Activated CD4-positive, CD25-positive, alpha-beta regulatory T cell (primary cell): Measurements from ENCODE around the gene TTBK1.
"Not testable (repeated sequence)": the region's sequence is repeated elsewhere in the genome, so short reads cannot be mapped to it uniquely, and the experiment has no call there.

Source experiments
- DNase-seq, 4 experiments: peaks; one replicate each; lab custom pipeline; 2025; lab: John Stamatoyannopoulos, UW

Gene TTBK1

GRCh38 chr6:43287717-43288679 is 44.7 kb downstream of the TTBK1 start:
- no peak for DNase-seq

DNA sequence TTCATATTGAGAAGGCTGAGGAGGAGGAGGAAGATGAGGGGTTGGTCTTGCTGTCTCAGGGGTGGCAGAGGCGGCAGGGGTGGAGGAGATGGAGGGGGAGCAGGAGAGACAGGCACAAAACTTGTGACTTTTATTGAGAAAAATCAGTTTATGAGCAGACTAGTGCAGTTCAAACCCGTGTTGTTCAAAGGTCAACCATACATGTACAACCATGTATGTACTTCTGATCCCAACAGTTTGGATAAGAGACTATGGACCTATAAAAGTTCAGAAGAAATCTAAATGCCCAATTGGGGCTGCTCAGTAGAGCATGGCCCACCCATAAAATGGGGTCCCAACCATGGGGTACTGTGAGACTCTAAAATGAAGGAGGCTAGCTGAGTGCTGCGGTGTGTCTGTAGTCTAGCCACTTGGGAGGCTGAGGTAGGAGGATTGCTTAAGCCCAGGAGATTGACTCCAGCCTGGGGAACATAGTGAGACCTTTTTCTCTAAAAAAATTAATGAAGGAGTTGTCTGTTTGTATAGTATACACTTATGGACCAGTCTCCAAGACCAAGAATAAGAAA is 47.1 kb downstream of the TTBK1 start:
- no peak for DNase-seq

GRCh38 chr6:43290905-43291355 is 47.6 kb downstream of the TTBK1 start:
- DNase-seq = no peak

- DNase-seq = no peak
Observed at GRCh38 chr6:43291708-43292107, 48.4 kb downstream of the TTBK1 start.

GRCh38 chr6:43292341-43292740 is 49.1 kb downstream of the TTBK1 start:
- DNase-seq = no peak

DNA sequence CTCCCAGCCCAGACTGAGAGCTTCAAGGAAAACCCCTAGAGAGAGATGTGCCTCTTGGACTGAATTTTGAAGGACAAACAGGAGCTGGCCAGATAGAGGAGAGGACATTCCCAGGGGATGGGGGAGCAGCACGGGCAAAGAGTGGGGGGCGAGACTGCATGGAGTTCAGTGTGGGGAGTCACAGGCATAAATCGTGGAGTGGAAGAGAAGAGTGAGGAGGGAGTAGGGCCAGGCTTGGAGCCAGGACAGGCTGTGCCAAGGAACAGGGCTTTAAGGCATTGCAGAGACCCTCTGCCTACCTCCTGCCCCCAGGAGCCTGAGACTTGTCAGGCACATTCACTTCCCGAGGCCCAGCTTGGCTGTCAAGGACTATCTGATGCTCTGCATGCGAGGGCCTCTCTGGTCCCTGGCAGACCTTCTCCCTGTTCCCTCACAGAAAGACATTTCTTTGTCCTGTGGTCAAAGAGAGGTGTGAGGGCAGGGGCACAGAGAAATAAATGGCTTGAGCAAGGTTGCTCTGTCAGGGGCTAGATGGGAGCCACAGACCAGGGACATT is 49.6 kb downstream of the TTBK1 start:
- DNase-seq = no peak

DNA sequence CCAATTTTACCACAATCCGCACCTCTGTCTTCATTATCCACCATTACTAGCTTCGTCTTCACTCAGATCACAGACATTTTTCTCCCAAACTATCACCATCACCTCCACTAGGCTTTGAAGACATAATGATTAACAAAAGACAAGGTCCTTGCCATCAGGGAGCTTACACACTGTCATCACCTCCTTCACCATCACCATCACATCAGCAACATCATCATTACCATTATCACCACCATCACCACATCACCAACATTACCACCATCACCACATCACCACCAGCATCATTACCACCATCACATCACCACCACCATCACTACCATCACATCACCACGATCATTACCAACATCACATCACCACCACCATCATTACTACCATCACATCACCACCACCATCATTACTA is 50.4 kb downstream of the TTBK1 start:
- no peak for DNase-seq

GRCh38 chr6:43294536-43294935 is 51.3 kb downstream of the TTBK1 start:
- no peak for DNase-seq

GRCh38 chr6:43295456-43295855 is 52.2 kb downstream of the TTBK1 start:
- no peak for DNase-seq

DNA sequence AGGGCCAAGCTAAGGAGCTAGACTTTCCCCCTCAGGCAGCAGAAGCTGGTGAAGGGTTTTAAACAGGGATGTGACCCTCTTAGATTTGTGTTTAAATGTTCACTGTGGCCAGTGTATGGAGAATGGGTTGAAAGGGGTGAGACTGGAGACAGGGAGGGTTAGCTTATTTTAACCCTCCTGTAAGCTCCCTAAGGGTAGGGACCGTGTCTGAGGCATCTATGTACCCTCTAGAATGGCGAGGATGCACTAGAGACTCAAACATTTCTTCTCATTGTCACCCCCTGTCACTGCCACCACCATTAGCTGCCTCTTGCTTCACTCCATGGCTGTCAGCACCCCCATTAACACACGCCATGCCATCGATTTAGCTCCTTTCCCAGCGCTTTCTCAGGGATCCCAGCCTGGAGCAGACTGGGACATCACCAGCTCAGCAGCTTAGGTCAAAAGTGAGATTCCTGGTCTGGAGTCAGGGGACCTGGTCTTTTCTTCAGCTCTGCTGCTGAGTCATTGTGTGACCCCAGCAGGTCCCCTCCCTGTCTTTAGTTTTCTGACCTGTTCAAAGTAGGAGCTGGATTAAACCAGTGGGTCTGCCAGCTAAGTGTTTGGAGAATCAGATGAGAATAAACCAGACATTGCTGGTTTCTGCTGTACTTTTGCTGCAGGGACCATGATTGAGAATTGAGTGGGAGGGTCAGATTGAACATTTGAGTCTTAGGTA is 53.7 kb downstream of the TTBK1 start:
- DNase-seq = no peak

DNA sequence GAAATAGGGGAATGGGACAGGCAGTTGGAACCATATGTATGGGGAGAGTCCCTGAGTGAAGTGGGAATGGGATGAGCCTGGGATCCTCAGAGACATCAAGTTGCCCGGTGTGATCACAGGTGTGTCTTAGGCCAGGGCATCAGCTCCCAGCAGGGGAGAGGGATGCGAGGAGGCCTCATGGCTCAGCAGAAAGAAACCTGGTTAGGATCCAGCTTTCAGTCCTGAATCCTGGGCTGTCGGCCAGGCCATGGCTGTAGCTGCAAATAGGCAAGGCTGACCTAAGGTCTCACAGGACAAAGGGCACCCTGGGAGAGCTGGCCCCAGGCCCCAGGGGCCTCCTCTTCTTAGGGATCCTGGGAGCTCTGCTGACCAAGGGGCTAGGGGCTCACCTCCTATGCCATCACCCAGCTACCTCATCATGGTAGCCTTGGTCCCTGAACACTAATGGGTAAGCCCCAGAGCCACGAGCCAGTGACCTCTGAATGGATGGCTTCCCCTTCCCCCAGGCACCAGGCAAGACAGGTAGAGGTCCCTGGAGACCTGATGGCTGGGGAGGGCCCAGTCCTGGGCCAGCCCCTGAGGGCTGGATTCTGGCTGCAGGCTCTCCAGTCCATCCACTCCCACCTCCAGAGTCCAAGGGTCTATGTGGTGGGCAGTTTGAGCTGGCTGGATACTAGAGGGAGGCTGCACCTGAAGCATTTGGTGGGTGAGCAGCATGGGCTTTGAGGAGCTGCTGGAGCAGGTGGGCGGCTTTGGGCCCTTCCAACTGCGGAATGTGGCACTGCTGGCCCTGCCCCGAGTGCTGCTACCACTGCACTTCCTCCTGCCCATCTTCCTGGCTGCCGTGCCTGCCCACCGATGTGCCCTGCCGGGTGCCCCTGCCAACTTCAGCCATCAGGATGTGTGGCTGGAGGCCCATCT is 54.6 kb downstream of the TTBK1 start, which contains the start of gene SLC22A7:
TSS of gene SLC22A7 (plus strand) at position 617 of the 921 bp plus-strand sequence. CDS start at position 716, 99 bp downstream.
- DNase-seq = no peak

GRCh38 chr6:43298565-43299337 is 55.5 kb downstream of the TTBK1 start:
- no peak for DNase-seq

DNA sequence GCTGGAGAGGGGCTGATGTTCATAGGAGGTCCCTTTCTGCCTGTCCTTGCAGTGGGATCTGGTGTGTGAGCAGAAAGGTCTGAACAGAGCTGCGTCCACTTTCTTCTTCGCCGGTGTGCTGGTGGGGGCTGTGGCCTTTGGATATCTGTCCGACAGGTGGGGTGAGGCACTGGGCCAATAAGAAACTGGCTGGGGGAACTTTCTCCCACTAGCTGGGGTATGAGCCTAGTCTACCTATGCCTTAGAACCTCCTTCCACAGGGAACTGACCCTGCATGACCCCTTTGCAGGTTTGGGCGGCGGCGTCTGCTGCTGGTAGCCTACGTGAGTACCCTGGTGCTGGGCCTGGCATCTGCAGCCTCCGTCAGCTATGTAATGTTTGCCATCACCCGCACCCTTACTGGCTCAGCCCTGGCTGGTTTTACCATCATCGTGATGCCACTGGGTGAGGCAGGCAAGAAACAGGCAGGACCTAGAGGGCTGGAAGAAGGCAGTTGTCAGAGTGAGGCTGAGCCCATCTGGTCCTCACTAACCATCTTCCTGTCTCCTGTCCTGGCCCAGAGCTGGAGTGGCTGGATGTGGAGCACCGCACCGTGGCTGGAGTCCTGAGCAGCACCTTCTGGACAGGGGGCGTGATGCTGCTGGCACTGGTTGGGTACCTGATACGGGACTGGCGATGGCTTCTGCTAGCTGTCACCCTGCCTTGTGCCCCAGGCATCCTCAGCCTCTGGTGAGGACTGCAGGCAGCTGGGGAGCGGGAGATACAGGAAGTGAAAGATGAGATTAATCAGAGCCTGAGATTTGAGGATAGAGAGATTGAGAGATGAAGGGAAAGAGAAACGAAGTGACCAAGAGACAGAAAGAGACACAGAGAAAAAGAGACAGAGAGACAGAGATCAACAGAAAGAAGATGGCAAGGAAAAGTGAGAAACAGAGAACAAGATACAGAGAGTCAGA is 56.3 kb downstream of the TTBK1 start:
- DNase-seq = no peak

DNA sequence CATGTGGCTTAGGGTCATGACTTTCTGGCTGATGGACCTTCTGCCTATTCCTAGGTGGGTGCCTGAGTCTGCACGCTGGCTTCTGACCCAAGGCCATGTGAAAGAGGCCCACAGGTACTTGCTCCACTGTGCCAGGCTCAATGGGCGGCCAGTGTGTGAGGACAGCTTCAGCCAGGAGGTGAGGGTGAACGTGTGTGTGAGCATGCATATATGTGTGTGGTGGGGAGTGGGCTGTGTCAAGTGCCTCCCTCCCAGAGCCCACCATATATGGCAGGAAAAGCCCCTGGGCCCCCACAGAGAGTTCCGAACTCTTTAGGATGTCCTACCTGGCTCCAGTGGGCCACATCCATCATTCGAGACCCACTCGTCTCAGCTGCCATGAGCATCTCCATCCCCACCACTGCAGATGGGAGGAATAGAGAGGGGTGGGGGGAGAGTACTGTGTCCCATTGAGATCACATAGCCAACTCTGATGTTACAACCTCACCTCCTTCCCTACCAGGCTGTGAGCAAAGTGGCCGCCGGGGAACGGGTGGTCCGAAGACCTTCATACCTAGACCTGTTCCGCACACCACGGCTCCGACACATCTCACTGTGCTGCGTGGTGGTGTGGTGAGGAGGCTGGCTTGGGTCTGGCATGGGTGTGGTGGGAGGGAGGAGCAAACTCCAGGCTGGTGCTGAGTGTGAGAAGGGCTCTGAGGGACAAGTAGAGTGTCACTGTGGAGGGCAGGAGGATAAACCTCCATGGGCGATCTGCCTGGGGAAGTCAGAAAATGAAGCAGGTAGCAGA is 58.0 kb downstream of the TTBK1 start:
- DNase-seq = no peak

- DNase-seq = no peak
Observed at GRCh38 chr6:43302126-43302525, 58.8 kb downstream of the TTBK1 start.

GRCh38 chr6:43303006-43303405 is 59.7 kb downstream of the TTBK1 start:
- DNase-seq = not testable (repeated sequence)

DNA sequence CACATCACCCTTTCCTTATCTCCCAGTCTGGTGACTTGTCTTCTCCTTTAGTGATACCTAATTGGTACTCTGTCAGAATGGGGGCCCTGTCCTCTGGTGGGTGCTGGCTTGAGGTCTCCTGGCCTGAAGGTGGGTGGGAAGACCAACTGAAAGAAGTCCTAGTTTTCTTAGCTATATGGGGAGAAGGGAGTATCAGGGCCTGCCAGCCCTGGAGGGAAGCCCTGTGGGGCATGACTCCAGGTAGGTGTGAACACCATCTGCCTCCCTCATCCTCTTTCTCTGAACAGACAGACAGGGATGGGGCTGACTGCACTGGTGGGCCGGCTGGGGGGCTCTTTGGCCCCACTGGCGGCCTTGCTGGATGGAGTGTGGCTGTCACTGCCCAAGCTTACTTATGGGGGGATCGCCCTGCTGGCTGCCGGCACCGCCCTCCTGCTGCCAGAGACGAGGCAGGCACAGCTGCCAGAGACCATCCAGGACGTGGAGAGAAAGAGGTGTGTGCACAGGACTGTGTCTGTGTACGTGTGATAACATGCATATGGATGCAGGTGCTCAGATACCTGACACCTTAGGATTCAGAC is 60.6 kb downstream of the TTBK1 start:
- DNase-seq = no peak

- no peak for DNase-seq
Observed at GRCh38 chr6:43304361-43304760, 61.1 kb downstream of the TTBK1 start.
